K562 (cell line): Measurements from ENCODE around the gene USP32. TPM values are rescaled to one million over a fixed set of nuclear protein-coding genes. Genes with fewer than 3 reads are reported as not detected.

Source experiments
- ATAC-seq: fragments of 200-7000 bp; cut with Tn5 transposase; 3 replicates; pipeline ENCODE4 v1.9.1; 2020; ENCODE audit warnings: moderate library complexity
- BruUV-seq: library from RNA; stranded (reverse); fragments of 400-500 nt; replicated peaks from 2 replicates; lab custom pipeline; 2021; lab: Mats Ljungman, UMichigan
- CTCF ChIA-PET: fragments of 300-600 bp; formaldehyde crosslinking; extraction: SDS; loops from one replicate; lab custom pipeline; 2021; ENCODE audit warnings: low intra/inter-chr PET ratio; lab: Yijun Ruan, JAX
- POLR2A ChIA-PET: fragments of 300-600, 350-650 bp; sonication (Branson Sonifier 250); formaldehyde crosslinking; extraction: SDS; loops from one replicate; lab custom pipeline; 2021; ENCODE audit warnings: antibody characterized with exemption, inconsistent platforms; lab: Yijun Ruan, JAX
- DNase-seq, 4 experiments: peaks; one replicate each; pipeline versions ENCODE4 v3.0.0 to v3.0.0-alpha.2; 2011 to 2018; ENCODE audit warnings: low spot score in 3 of 4, mixed read lengths in 3 of 4; ENCODE audit errors: extremely low read depth in 1 of 4
- FAIRE-seq: peaks from 2 replicates; lab custom pipeline; 2011; peaks lifted over from hg19 to GRCh38; lab: Jason Lieb, UNC
- H2AFZ ChIP-seq: 2 replicates; pipeline ENCODE4 v1.6.0; 2011; ENCODE audit warnings: low read depth, low read length, control low read depth, inconsistent platforms
- H3K27ac ChIP-seq: fragments of 200-600 bp; 3 replicates; pipeline ENCODE4 v1.8.0; 2011; ENCODE audit warnings: low read depth, mild to moderate bottlenecking, control low read depth, inconsistent platforms, low read length, moderate library complexity, mixed read lengths; ENCODE audit errors: extremely low read depth
- H3K27me3 ChIP-seq, 2 experiments: fragments of 300-600 bp in 1 of 2; 2 replicates in 1 of 2; 3 replicates in 1 of 2; pipeline versions ENCODE4 v1.6.0 to v1.8.0; 2011; ENCODE audit warnings: inconsistent platforms in 2 of 2, low read length in 2 of 2, mild to moderate bottlenecking in 1 of 2, mixed read lengths in 1 of 2, moderate library complexity in 1 of 2; ENCODE audit not compliant: control insufficient read depth in 2 of 2, insufficient read depth in 2 of 2
- H3K36me3 ChIP-seq: fragments of 300-600 bp; 3 replicates; pipeline ENCODE4 v1.8.0; 2011; ENCODE audit warnings: mild to moderate bottlenecking, low read length, inconsistent platforms; ENCODE audit not compliant: control insufficient read depth, insufficient read depth
- H3K4me1 ChIP-seq, 2 experiments: fragments of 200-600 bp in 1 of 2; replicated peaks in 1 of 2; 2 replicates in 1 of 2; 3 replicates in 1 of 2; pipeline versions ENCODE4 v1.5.1 to v1.8.0; 2011; ENCODE audit warnings: inconsistent platforms in 2 of 2, low read length in 2 of 2, mild to moderate bottlenecking in 1 of 2, mixed read lengths in 1 of 2, moderate library complexity in 1 of 2; ENCODE audit not compliant: control insufficient read depth in 2 of 2, insufficient read depth in 2 of 2
- H3K4me2 ChIP-seq: 2 replicates; pipeline ENCODE4 v1.6.1; 2011; ENCODE audit warnings: low read length, control low read depth, inconsistent platforms, mixed read lengths; ENCODE audit not compliant: insufficient read depth
- H3K4me3 ChIP-seq: fragments of 200-600 bp; sonication (generic), shearing (Covaris generic); 2 replicates; pipeline ENCODE4 v1.5.1; 2016; ENCODE audit warnings: control low read depth, inconsistent platforms
- H3K79me2 ChIP-seq: fragments of 200-600 bp; 3 replicates; pipeline ENCODE4 v1.8.0; 2011; ENCODE audit warnings: low read length, inconsistent platforms; ENCODE audit not compliant: control insufficient read depth, insufficient read depth
- H3K9ac ChIP-seq, 2 experiments: 2 replicates each; pipeline versions ENCODE4 v1.6.0 to v1.6.1; 2011; ENCODE audit warnings: low read depth in 2 of 2, low read length in 2 of 2, control low read depth in 1 of 2, inconsistent platforms in 1 of 2, mild to moderate bottlenecking in 1 of 2, mixed read lengths in 1 of 2; ENCODE audit not compliant: insufficient read depth in 1 of 2
- H3K9me1 ChIP-seq: one replicate; pipeline ENCODE4 v1.6.0; 2011; ENCODE audit warnings: inconsistent platforms, mild to moderate bottlenecking, low read length, moderate library complexity; ENCODE audit not compliant: control insufficient read depth, insufficient read depth
- H3K9me3 ChIP-seq: replicated peaks from 2 replicates; pipeline ENCODE4 v1.5.1; 2011; ENCODE audit warnings: low read depth, low read length, inconsistent platforms; ENCODE audit not compliant: control insufficient read depth, insufficient read depth
- H4K20me1 ChIP-seq: replicated peaks from 2 replicates; pipeline ENCODE4 v1.6.1; 2011; ENCODE audit warnings: low read length, inconsistent platforms, mixed read lengths; ENCODE audit not compliant: control insufficient read depth, insufficient read depth
- IRF1 ChIP-seq: sonication (generic); formaldehyde crosslinking; IDR thresholded peaks from 2 replicates; pipeline ENCODE4 v1.8.0; 2022; ENCODE audit warnings: missing genetic modification reagents, mild to moderate bottlenecking, borderline replicate concordance
- NRF1 ChIP-seq, 2 experiments: fragments of 450-650 bp; IDR thresholded peaks in 1 of 2; conservative IDR thresholded peaks in 1 of 2; 2 replicates each; pipeline ENCODE4 v1.6.1; 2014; ENCODE audit warnings: mild to moderate bottlenecking in 2 of 2
- TRIM25 ChIP-seq: fragments of 450-650 bp; IDR thresholded peaks from 2 replicates; pipeline ENCODE4 v1.7.0; 2016; ENCODE audit warnings: borderline replicate concordance
- ZBTB11 ChIP-seq, 3 experiments: fragments of 200-800 bp in 1 of 3; fragments of 250-450 bp in 1 of 3; fragments of 450-650 bp in 1 of 3; sonication (Bioruptor Pico) in 1 of 3; sonication (Bioruptor generic) in 1 of 3; formaldehyde crosslinking in 1 of 3; IDR thresholded peaks; 2 replicates each; pipeline versions ENCODE4 v1.6.1 to v1.8.0; 2016 to 2022; ENCODE audit warnings: mild to moderate bottlenecking in 2 of 3, missing genetic modification characterization in 2 of 3, missing compliant biosample characterization in 1 of 3, moderate library complexity in 1 of 3
- ZC3H11A ChIP-seq: IDR thresholded peaks from 2 replicates; pipeline ENCODE4 v1.6.1; 2012; ENCODE audit warnings: low read depth, low read length, improper control_type of control experiment
- ZFP91 ChIP-seq: sonication (generic); formaldehyde crosslinking; IDR thresholded peaks from 2 replicates; pipeline ENCODE4 v1.8.0; 2022; ENCODE audit warnings: mild to moderate bottlenecking, missing genetic modification reagents
- WGBS: fragments of 100-300 bp; shearing (Covaris generic); methylation state at CpG from one replicate; pipeline ENCODE4 v1.1.6; 2016; ENCODE audit warnings: low coverage, mixed read lengths; ENCODE audit not compliant: insufficient coverage; ENCODE audit errors: missing lambda C conversion rate; 5-methylcytosine and 5-hydroxymethylcytosine counted together
- in situ Hi-C: fragments of 300-500 bp; cut with MboI; formaldehyde crosslinking; loops from 4 replicates; pipeline ENCODE4 v1.15.0; 2018; ENCODE audit warnings: inconsistent platforms, mixed read lengths
- intact Hi-C: fragments of 100-400 bp; cut with micrococcal nuclease; formaldehyde crosslinking; loops from 2 replicates; pipeline ENCODE4 v1.14.2; 2022
- polyA plus RNA-seq, 8 experiments: library from polyadenylated mRNA; depleted of rRNA in 4 of 8; stranded (reverse) in 5 of 8; unstranded in 3 of 8; fragments of >200 nt; fragmentation: Nextera tagmentation in 2 of 8; fragmentation: Illumina TruSeq in 1 of 8; extraction: Ambion mirVana in 2 of 8; extraction: Trizol in 1 of 8; gene quantifications; 2 replicates each; pipeline versions ENCODE4 v1.2.1 to v1.2.3, GENCODE V29; 2011 to 2014; ENCODE audit warnings: inconsistent platforms in 1 of 8, missing spikeins in 1 of 8
- total RNA-seq, 7 experiments: library from RNA; depleted of rRNA in 6 of 7; stranded (reverse); fragments of >200 nt in 6 of 7; fragmentation: Illumina TruSeq in 2 of 7; extraction: Trizol in 2 of 7; gene quantifications; 2 replicates each; pipeline versions ENCODE4 v1.2.1 to v1.2.3, GENCODE V29; 2011 to 2021; ENCODE audit warnings: low replicate concordance in 1 of 7

The USP32 gene
- total and polyA plus RNA-seq, 9 of the 15 experiments (the other 6 are each of a cell fraction or from before 2014, with no cell fraction given): 18.0 to 69.3 (median 47.1) TPM

GRCh38 chr17:60129164-60129563 lies 262.8 kb downstream of the USP32 start:
- Histone ChIP-seq H2AFZ (no peak overlapping the region), H4K20me1 (no peaks in the 10 kb centered on the region), H3K27ac (no peak overlapping the region), H3K4me2 (no peak overlapping the region), H3K9me3 (no peaks in the 10 kb centered on the region), H3K9ac (no peak overlapping the region), H3K4me1 (peaks cover 5 to 8% of the 10 kb centered on the region in 2 experiments; a peak in 3 of 5 replicates), H3K4me3 (no peak overlapping the region), H3K27me3 (no peaks in the 10 kb centered on the region), H3K79me2 (no peaks in the 10 kb centered on the region), H3K9me1 (no peaks in the 10 kb centered on the region), H3K36me3 (peaks cover 6% of the 10 kb centered on the region; the same call in 2 of the 3 replicates)
- DNase-seq (no peak), ATAC-seq (no peak), FAIRE-seq (no peak)
- WGBS: 38% methylated on average over 4 of the region's 4 CpGs
- intact Hi-C loops: no loop called here
- ChIA-PET POLR2A (no interaction called here), CTCF (no interaction called here)
- in situ Hi-C loops: no loop called here
- BruUV-seq: no TSS peak
- TF ChIP-seq NRF1 (conservative IDR thresholded peaks at IDR 0.05 in 1 of 2, IDR thresholded peaks at IDR 0.05 in 1 of 2) (no peak), ZFP91 (CRISPR knock-in tag) (no peak), TRIM25 (no peak), IRF1 (CRISPR knock-in tag) (no peak), ZBTB11 (CRISPR knock-in tag; IDR thresholded peaks at IDR 0.05) (peak in 1 of 3 experiments; percentile 63; a peak in 2 of 6 replicates), ZC3H11A (no peak)
